Neural cell (in vitro differentiated cells): ENCODE measurements around the gene SMPD3. TPM values are rescaled to one million over a fixed set of nuclear protein-coding genes. Genes with fewer than 3 reads are reported as not detected.

Source experiments
- H2AFZ ChIP-seq: fragments of 200-600, 300-800 bp; sonication (generic), shearing (Covaris generic); 2 replicates; pipeline ENCODE4 v1.6.0; 2014; ENCODE audit warnings: low read depth, mild to moderate bottlenecking, antibody characterized with exemption, low read length, moderate library complexity
- H3F3A ChIP-seq: fragments of 200-600 bp; shearing (Covaris generic); 2 replicates; pipeline ENCODE4 v1.6.1; 2016; ENCODE audit warnings: mild to moderate bottlenecking, moderate library complexity, mixed read lengths, antibody characterized with exemption, low read length; ENCODE audit not compliant: insufficient read depth, poor library complexity, severe bottlenecking
- H3K27ac ChIP-seq: fragments of 200-600, 300-800 bp; sonication (generic), shearing (Covaris generic); 2 replicates; pipeline ENCODE4 v1.5.1; 2014; ENCODE audit warnings: mild to moderate bottlenecking, low read length, moderate library complexity
- H3K27me3 ChIP-seq: fragments of 300-800, 200-600 bp; sonication (generic), shearing (Covaris generic); 2 replicates; pipeline ENCODE4 v1.6.0; 2014; ENCODE audit warnings: mild to moderate bottlenecking, low read depth, low read length, moderate library complexity; ENCODE audit not compliant: insufficient read depth
- H3K36me3 ChIP-seq: fragments of 300-800, 200-600 bp; sonication (generic), shearing (Covaris generic); 2 replicates; pipeline ENCODE4 v1.5.1; 2014; ENCODE audit warnings: mild to moderate bottlenecking, antibody characterized with exemption, low read length, moderate library complexity; ENCODE audit not compliant: insufficient read depth
- H3K4me2 ChIP-seq: fragments of 300-800, 200-600 bp; sonication (generic), shearing (Covaris generic); 2 replicates; pipeline ENCODE4 v1.6.0; 2014; ENCODE audit warnings: mild to moderate bottlenecking, low read length
- H3K4me3 ChIP-seq: fragments of 300-800, 200-600 bp; sonication (generic), shearing (Covaris generic); 2 replicates; pipeline ENCODE4 v1.5.1; 2014; ENCODE audit warnings: mild to moderate bottlenecking, low read length, moderate library complexity
- H3K79me2 ChIP-seq: fragments of 200-600 bp; shearing (Covaris generic); replicated peaks from 2 replicates; pipeline ENCODE4 v1.6.0; 2014; ENCODE audit warnings: mild to moderate bottlenecking, low read length, moderate library complexity; ENCODE audit not compliant: insufficient read depth
- H3K9ac ChIP-seq: fragments of 300-800, 200-600 bp; sonication (generic), shearing (Covaris generic); 2 replicates; pipeline ENCODE4 v1.6.1; 2016; ENCODE audit warnings: mild to moderate bottlenecking, low read length, mixed read lengths
- H3K9me2 ChIP-seq: fragments of 200-600 bp; shearing (Covaris generic); 2 replicates; pipeline ENCODE4 v1.6.1; 2016; ENCODE audit warnings: mild to moderate bottlenecking, low read length, mixed read lengths; ENCODE audit not compliant: insufficient read depth
- H3K9me3 ChIP-seq: fragments of 200-600, 300-800 bp; sonication (generic), shearing (Covaris generic); 2 replicates; pipeline ENCODE4 v1.6.1; 2016; ENCODE audit warnings: mild to moderate bottlenecking, mixed run types, low read length, moderate library complexity, mixed read lengths
- H4K20me1 ChIP-seq: fragments of 200-600 bp; shearing (Covaris generic); 2 replicates; pipeline ENCODE4 v1.6.1; 2016; ENCODE audit warnings: mild to moderate bottlenecking, mixed run types; ENCODE audit not compliant: insufficient read depth
- POLR2AphosphoS5 ChIP-seq: IDR thresholded peaks from 2 replicates; pipeline ENCODE4 v1.6.1; 2012
- RAD21 ChIP-seq: fragments of 450-650 bp; conservative IDR thresholded peaks from 2 replicates; pipeline ENCODE4 v1.6.1; 2014; ENCODE audit warnings: antibody characterized with exemption, mild to moderate bottlenecking, moderate library complexity
- SMC3 ChIP-seq: fragments of 450-650 bp; conservative IDR thresholded peaks from 2 replicates; pipeline ENCODE4 v1.6.1; 2014; ENCODE audit warnings: antibody characterized with exemption, mild to moderate bottlenecking, moderate library complexity; ENCODE audit not compliant: poor library complexity
- TAF1 ChIP-seq: IDR thresholded peaks from 2 replicates; pipeline ENCODE4 v1.6.1; 2012; ENCODE audit warnings: low read depth
- polyA plus RNA-seq: library from polyadenylated mRNA; depleted of rRNA; stranded (reverse); fragments of >200 nt; gene quantifications from 2 replicates; pipeline ENCODE4 v1.2.3, GENCODE V29; 2014
- TF ChIP-seq, protein P1 (sequence below): fragments of 450-650 bp; IDR thresholded peaks from 2 replicates; pipeline ENCODE4 v1.5.1; 2014; ENCODE audit warnings: antibody characterized with exemption, mild to moderate bottlenecking, moderate library complexity; ENCODE audit not compliant: poor library complexity, severe bottlenecking
- TF ChIP-seq, protein P2 (sequence below): IDR thresholded peaks from 2 replicates; pipeline ENCODE4 v1.6.1; 2012; ENCODE audit warnings: borderline replicate concordance

The SMPD3 gene
- polyA plus RNA-seq, 1 donor from 2014 or later: 42.7 TPM

DNA sequence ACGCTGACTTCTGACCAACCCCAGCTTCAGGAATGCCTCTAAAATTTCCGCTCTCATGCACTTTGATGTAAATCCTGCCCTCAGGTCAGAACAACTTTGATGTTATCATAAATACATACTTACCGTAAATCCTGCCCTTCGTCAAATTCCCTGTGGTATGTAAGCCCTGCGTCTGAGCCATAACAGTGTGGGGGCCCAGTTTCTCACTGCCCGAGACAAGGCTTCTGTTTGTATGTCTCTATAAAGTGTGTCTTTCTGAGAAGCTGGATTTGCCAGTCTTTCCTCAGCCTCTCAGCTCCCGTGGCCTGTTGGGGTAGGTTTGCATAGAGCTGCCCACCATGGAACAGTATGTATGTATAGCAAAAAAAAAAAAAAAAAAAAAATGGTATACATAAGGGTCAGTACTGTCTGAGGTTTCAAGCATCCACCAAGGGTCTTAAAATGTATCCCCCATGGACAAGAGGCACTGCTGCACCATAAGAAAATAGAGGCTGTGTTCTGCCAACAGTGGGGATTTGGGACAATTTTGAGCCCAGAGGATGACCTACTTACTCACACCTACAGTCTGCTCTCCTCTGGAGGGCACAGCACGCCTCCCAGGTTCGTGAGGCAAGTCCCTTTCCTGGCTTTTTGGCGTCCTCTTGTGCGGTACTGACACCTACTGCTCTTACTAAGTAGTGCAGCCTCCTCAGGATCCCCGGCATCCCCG lies 120.0 kb downstream of the SMPD3 start:
- H3K9ac ChIP-seq: no peak overlapping the region
- H3K27ac ChIP-seq: no peak overlapping the region
- H2AFZ ChIP-seq: no peak overlapping the region
- no peaks in the 10 kb centered on the region for H4K20me1 ChIP-seq
- TF ChIP-seq, protein P1, sequence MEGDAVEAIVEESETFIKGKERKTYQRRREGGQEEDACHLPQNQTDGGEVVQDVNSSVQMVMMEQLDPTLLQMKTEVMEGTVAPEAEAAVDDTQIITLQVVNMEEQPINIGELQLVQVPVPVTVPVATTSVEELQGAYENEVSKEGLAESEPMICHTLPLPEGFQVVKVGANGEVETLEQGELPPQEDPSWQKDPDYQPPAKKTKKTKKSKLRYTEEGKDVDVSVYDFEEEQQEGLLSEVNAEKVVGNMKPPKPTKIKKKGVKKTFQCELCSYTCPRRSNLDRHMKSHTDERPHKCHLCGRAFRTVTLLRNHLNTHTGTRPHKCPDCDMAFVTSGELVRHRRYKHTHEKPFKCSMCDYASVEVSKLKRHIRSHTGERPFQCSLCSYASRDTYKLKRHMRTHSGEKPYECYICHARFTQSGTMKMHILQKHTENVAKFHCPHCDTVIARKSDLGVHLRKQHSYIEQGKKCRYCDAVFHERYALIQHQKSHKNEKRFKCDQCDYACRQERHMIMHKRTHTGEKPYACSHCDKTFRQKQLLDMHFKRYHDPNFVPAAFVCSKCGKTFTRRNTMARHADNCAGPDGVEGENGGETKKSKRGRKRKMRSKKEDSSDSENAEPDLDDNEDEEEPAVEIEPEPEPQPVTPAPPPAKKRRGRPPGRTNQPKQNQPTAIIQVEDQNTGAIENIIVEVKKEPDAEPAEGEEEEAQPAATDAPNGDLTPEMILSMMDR: peak; percentile 87
- TF ChIP-seq SMC3: peak; percentile 77
- TF ChIP-seq RAD21: peak; percentile 82
- no peak for TF ChIP-seq POLR2AphosphoS5
- no peaks in the 10 kb centered on the region for H3K27me3 ChIP-seq
- no peaks in the 10 kb centered on the region for H3K79me2 ChIP-seq
- no peaks in the 10 kb centered on the region for H3K9me2 ChIP-seq
- H3K4me2 ChIP-seq: no peak overlapping the region
- no peaks in the 10 kb centered on the region for H3K36me3 ChIP-seq
- H3K9me3 ChIP-seq: no peaks in the 10 kb centered on the region
- no peak overlapping the region for H3K4me3 ChIP-seq
- H3F3A ChIP-seq: no peaks in the 10 kb centered on the region

DNA sequence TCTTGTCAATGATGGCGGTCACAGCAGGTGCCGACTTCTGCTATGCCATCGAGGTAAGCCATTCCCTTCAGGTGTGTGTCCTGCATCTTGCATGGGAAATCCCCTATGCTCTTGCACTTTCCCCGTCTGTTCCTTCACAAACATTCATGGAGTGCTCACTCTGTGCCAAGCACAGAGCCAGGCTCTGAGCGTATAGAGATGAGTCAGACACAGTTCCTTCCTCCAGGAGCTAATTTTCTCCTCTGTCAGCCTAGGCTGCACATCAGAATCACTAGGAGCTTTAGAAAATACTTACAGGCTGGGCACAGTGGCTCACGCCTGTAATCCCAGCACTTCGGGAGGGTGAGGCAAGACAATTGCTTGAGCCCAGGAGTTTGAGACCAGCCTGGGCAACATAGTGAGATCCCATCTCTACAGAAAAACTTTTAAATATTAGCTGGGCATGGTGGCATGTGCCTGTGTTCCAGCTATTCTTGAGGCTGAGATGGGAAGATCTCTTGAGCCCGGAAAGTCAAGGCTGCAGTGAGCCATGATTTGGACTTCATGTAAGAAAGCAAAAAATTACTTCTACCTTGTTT lies 123.4 kb downstream of the SMPD3 start:
- H2AFZ ChIP-seq: no peak overlapping the region
- no peaks in the 10 kb centered on the region for H3K9me2 ChIP-seq
- no peaks in the 10 kb centered on the region for H3K9me3 ChIP-seq
- H3K79me2 ChIP-seq: no peaks in the 10 kb centered on the region
- H3K4me3 ChIP-seq: no peak overlapping the region
- no peaks in the 10 kb centered on the region for H3K36me3 ChIP-seq
- no peak overlapping the region for H3K4me2 ChIP-seq
- TF ChIP-seq POLR2AphosphoS5: no peak
- H3K27me3 ChIP-seq: no peaks in the 10 kb centered on the region
- H3K9ac ChIP-seq: no peak overlapping the region
- no peaks in the 10 kb centered on the region for H3F3A ChIP-seq
- no peaks in the 10 kb centered on the region for H4K20me1 ChIP-seq
- no peak overlapping the region for H3K27ac ChIP-seq

DNA sequence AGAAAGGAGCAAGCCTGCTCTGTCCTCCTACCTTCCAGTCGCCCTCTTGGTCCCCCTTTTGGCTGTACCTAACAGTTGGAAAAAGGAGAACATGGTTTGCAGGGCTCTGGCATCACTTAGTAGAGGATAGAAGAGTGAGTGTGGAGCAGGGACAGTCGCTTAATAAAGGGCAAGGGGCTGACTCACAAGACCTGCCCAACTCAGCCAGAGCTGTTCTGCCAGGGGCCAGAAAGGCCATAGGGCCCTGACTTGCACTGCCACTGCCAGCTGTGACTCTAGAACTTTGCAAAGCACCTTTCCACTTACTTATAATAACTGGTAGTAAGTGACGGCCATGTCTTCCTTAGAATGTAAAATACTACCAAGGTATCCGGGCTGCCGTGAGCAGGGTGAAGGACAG lies 124.0 kb downstream of the SMPD3 start:
- Histone ChIP-seq H3F3A (no peaks in the 10 kb centered on the region), H2AFZ (no peak overlapping the region), H3K36me3 (no peaks in the 10 kb centered on the region), H3K79me2 (no peaks in the 10 kb centered on the region), H3K4me3 (no peak overlapping the region), H3K4me2 (no peak overlapping the region), H3K27me3 (no peaks in the 10 kb centered on the region), H4K20me1 (no peaks in the 10 kb centered on the region), H3K9ac (no peak overlapping the region), H3K9me2 (no peaks in the 10 kb centered on the region), H3K9me3 (no peaks in the 10 kb centered on the region), H3K27ac (no peak overlapping the region)
- no peak for TF ChIP-seq POLR2AphosphoS5
- no peak for TF ChIP-seq TAF1
- TF ChIP-seq SMC3: no peak
- TF ChIP-seq, protein P2, sequence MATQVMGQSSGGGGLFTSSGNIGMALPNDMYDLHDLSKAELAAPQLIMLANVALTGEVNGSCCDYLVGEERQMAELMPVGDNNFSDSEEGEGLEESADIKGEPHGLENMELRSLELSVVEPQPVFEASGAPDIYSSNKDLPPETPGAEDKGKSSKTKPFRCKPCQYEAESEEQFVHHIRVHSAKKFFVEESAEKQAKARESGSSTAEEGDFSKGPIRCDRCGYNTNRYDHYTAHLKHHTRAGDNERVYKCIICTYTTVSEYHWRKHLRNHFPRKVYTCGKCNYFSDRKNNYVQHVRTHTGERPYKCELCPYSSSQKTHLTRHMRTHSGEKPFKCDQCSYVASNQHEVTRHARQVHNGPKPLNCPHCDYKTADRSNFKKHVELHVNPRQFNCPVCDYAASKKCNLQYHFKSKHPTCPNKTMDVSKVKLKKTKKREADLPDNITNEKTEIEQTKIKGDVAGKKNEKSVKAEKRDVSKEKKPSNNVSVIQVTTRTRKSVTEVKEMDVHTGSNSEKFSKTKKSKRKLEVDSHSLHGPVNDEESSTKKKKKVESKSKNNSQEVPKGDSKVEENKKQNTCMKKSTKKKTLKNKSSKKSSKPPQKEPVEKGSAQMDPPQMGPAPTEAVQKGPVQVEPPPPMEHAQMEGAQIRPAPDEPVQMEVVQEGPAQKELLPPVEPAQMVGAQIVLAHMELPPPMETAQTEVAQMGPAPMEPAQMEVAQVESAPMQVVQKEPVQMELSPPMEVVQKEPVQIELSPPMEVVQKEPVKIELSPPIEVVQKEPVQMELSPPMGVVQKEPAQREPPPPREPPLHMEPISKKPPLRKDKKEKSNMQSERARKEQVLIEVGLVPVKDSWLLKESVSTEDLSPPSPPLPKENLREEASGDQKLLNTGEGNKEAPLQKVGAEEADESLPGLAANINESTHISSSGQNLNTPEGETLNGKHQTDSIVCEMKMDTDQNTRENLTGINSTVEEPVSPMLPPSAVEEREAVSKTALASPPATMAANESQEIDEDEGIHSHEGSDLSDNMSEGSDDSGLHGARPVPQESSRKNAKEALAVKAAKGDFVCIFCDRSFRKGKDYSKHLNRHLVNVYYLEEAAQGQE: no peak
- no peak for TF ChIP-seq RAD21
- TF ChIP-seq, protein P1: no peak
